ENCODE measurements around the gene TMED1.

Gene TMED1

GRCh38 chr19:10811391-10812111, 24.5 kb downstream of the TMED1 start:
- H3K27ac Mint-ChIP-seq: no peak overlapping the region
- H3K4me3 Mint-ChIP-seq: no peak overlapping the region
- H3K27me3 Mint-ChIP-seq: no peaks in the 10 kb centered on the region
- H3K36me3 Mint-ChIP-seq: peaks cover 52% of the 10 kb centered on the region
- no peaks in the 10 kb centered on the region for H3K9me3 Mint-ChIP-seq
- ATAC-seq: peak; percentile 13
- peaks cover 25% of the 10 kb centered on the region for H3K4me1 Mint-ChIP-seq

- Mint-ChIP-seq H3K4me3 (no peak overlapping the region), H3K27ac (peak overlapping the region; percentile 46), H3K36me3 (peaks cover 65% of the 10 kb centered on the region), H3K4me1 (peaks cover 25% of the 10 kb centered on the region), H3K27me3 (no peaks in the 10 kb centered on the region), H3K9me3 (no peaks in the 10 kb centered on the region)
- no peak for ATAC-seq
These were observed 26.2 kb downstream of the TMED1 start for GRCh38 chr19:10809651-10810285.

- H3K4me3 Mint-ChIP-seq: no peak overlapping the region
- no peaks in the 10 kb centered on the region for H3K27me3 Mint-ChIP-seq
- peaks cover 25% of the 10 kb centered on the region for H3K4me1 Mint-ChIP-seq
- ATAC-seq: no peak
- H3K36me3 Mint-ChIP-seq: peaks cover 66% of the 10 kb centered on the region
- H3K9me3 Mint-ChIP-seq: no peaks in the 10 kb centered on the region
- H3K27ac Mint-ChIP-seq: no peak overlapping the region
These were observed 26.9 kb downstream of the TMED1 start for GRCh38 chr19:10808937-10809649.

GRCh38 chr19:10805758-10806247, 30.2 kb downstream of the TMED1 start:
- Mint-ChIP-seq H3K4me1 (peaks cover 21% of the 10 kb centered on the region), H3K4me3 (no peak overlapping the region), H3K27me3 (no peaks in the 10 kb centered on the region), H3K36me3 (peaks cover 65% of the 10 kb centered on the region), H3K27ac (no peak overlapping the region), H3K9me3 (no peaks in the 10 kb centered on the region)
- no peak for ATAC-seq

- Mint-ChIP-seq H3K27ac (no peak overlapping the region), H3K36me3 (peaks cover 65% of the 10 kb centered on the region), H3K27me3 (no peaks in the 10 kb centered on the region), H3K4me1 (peaks cover 19% of the 10 kb centered on the region), H3K9me3 (no peaks in the 10 kb centered on the region), H3K4me3 (no peak overlapping the region)
- no peak for ATAC-seq
These were observed 30.8 kb downstream of the TMED1 start for GRCh38 chr19:10805065-10805757.

- Mint-ChIP-seq H3K36me3 (peaks cover 61% of the 10 kb centered on the region), H3K9me3 (no peaks in the 10 kb centered on the region), H3K27me3 (no peaks in the 10 kb centered on the region), H3K4me1 (peaks cover 8% of the 10 kb centered on the region), H3K27ac (no peak overlapping the region), H3K4me3 (no peak overlapping the region)
- no peak for ATAC-seq
These were observed 32.8 kb downstream of the TMED1 start for GRCh38 chr19:10803252-10803651.

- H3K27ac Mint-ChIP-seq: no peak overlapping the region
- H3K27me3 Mint-ChIP-seq: no peaks in the 10 kb centered on the region
- no peak overlapping the region for H3K4me3 Mint-ChIP-seq
- H3K36me3 Mint-ChIP-seq: peaks cover 60% of the 10 kb centered on the region
- H3K9me3 Mint-ChIP-seq: no peaks in the 10 kb centered on the region
- H3K4me1 Mint-ChIP-seq: peaks cover 16% of the 10 kb centered on the region
- no peak for ATAC-seq
These were observed 33.5 kb downstream of the TMED1 start for GRCh38 chr19:10802479-10802878.

- H3K27ac Mint-ChIP-seq: peak overlapping the region; percentile 51
- ATAC-seq: no peak
- no peaks in the 10 kb centered on the region for H3K9me3 Mint-ChIP-seq
- H3K36me3 Mint-ChIP-seq: peaks cover 66% of the 10 kb centered on the region
- H3K4me1 Mint-ChIP-seq: peaks cover 23% of the 10 kb centered on the region
- no peak overlapping the region for H3K4me3 Mint-ChIP-seq
- no peaks in the 10 kb centered on the region for H3K27me3 Mint-ChIP-seq
These were observed 35.5 kb downstream of the TMED1 start for GRCh38 chr19:10800488-10800887.

GRCh38 chr19:10797541-10798256, 38.3 kb downstream of the TMED1 start:
- peak; percentile 97 for ATAC-seq
- Mint-ChIP-seq H3K27ac (peak overlapping the region; percentile 81), H3K4me1 (peaks cover 19% of the 10 kb centered on the region), H3K36me3 (peaks cover 62% of the 10 kb centered on the region), H3K4me3 (peak overlapping the region; percentile 59), H3K27me3 (no peaks in the 10 kb centered on the region), H3K9me3 (no peaks in the 10 kb centered on the region)

- Mint-ChIP-seq H3K36me3 (peaks cover 66% of the 10 kb centered on the region), H3K27me3 (no peaks in the 10 kb centered on the region), H3K4me1 (peaks cover 19% of the 10 kb centered on the region)
These were observed 38.9 kb downstream of the TMED1 start for GRCh38 chr19:10797078-10797477.

GRCh38 chr19:10796653-10797052, 39.4 kb downstream of the TMED1 start:
- H3K27ac Mint-ChIP-seq: peak overlapping the region; percentile 81
- peaks cover 69% of the 10 kb centered on the region for H3K36me3 Mint-ChIP-seq
- ATAC-seq: no peak
- H3K4me1 Mint-ChIP-seq: peaks cover 19% of the 10 kb centered on the region
- no peaks in the 10 kb centered on the region for H3K9me3 Mint-ChIP-seq
- no peak overlapping the region for H3K4me3 Mint-ChIP-seq
- no peaks in the 10 kb centered on the region for H3K27me3 Mint-ChIP-seq

More at GRCh38 chr19:10797078-10797477, 38.9 kb downstream of the TMED1 start:
- H3K9me3 Mint-ChIP-seq: no peaks in the 10 kb centered on the region
- peak overlapping the region; percentile 81 for H3K27ac Mint-ChIP-seq
- no peak for ATAC-seq
- H3K4me3 Mint-ChIP-seq: no peak overlapping the region

GRCh38 chr19:10789866-10790265, 46.1 kb downstream of the TMED1 start:
- Mint-ChIP-seq H3K4me1 (peaks cover 7% of the 10 kb centered on the region), H3K27me3 (no peaks in the 10 kb centered on the region), H3K36me3 (peaks cover 53% of the 10 kb centered on the region), H3K27ac (no peak overlapping the region), H3K9me3 (no peaks in the 10 kb centered on the region), H3K4me3 (no peak overlapping the region)
- no peak for ATAC-seq

GRCh38 chr19:10788146-10788545, 47.9 kb downstream of the TMED1 start:
- H3K36me3 Mint-ChIP-seq: peaks cover 51% of the 10 kb centered on the region

GRCh38 chr19:10784257-10784656, 51.8 kb downstream of the TMED1 start:
- no peaks in the 10 kb centered on the region for H3K27me3 Mint-ChIP-seq
- no peak for ATAC-seq
- H3K36me3 Mint-ChIP-seq: peaks cover 80% of the 10 kb centered on the region

More at GRCh38 chr19:10788146-10788545, 47.9 kb downstream of the TMED1 start:
- Mint-ChIP-seq H3K27me3 (no peaks in the 10 kb centered on the region), H3K9me3 (no peaks in the 10 kb centered on the region), H3K27ac (no peak overlapping the region), H3K4me1 (peaks cover 19% of the 10 kb centered on the region), H3K4me3 (no peak overlapping the region)
- ATAC-seq: no peak

More at GRCh38 chr19:10784257-10784656, 51.8 kb downstream of the TMED1 start:
- no peaks in the 10 kb centered on the region for H3K9me3 Mint-ChIP-seq
- H3K4me1 Mint-ChIP-seq: peaks cover 37% of the 10 kb centered on the region
- H3K27ac Mint-ChIP-seq: peak overlapping the region; percentile 75
- no peak overlapping the region for H3K4me3 Mint-ChIP-seq

Data from stimulated activated memory B cell treated with anti-CD40 and anti-IgM and Interleukin-4, amounts not matched to agents 10 μg/mL and 1 μg/mL and 100 μg/mL, for 72 hours (primary cell).